Astrocyte (in vitro differentiated cells and primary cell): ENCODE measurements around the gene BTBD16. TPM values are rescaled to one million over a fixed set of nuclear protein-coding genes. Genes with fewer than 3 reads are reported as not detected.

ENCODE experiments used
- DNase-seq: peaks from one replicate; pipeline ENCODE4 v3.0.0-alpha.2; 2010; ENCODE audit warnings: low read depth
- FAIRE-seq: peaks from 2 replicates; lab custom pipeline; 2011; peaks lifted over from hg19 to GRCh38; lab: Jason Lieb, UNC
- H2AFZ ChIP-seq: 2 replicates; pipeline ENCODE4 v1.6.0; 2012; ENCODE audit warnings: low read depth, low read length, inconsistent platforms
- H3K27ac ChIP-seq: 2 replicates; pipeline ENCODE4 v1.5.1; 2011; ENCODE audit warnings: low read depth, low read length, inconsistent platforms
- H3K27me3 ChIP-seq: 2 replicates; pipeline ENCODE4 v1.6.0; 2011; ENCODE audit warnings: low read length, inconsistent platforms; ENCODE audit not compliant: insufficient read depth
- H3K36me3 ChIP-seq: 2 replicates; pipeline ENCODE4 v1.5.1; 2011; ENCODE audit warnings: low read length, inconsistent platforms; ENCODE audit not compliant: insufficient read depth
- H3K4me1 ChIP-seq: 2 replicates; pipeline ENCODE4 v1.5.1; 2011; ENCODE audit warnings: low read length, inconsistent platforms; ENCODE audit not compliant: insufficient read depth
- H3K4me2 ChIP-seq: 2 replicates; pipeline ENCODE4 v1.6.0; 2012; ENCODE audit warnings: low read length, inconsistent platforms
- H3K4me3 ChIP-seq: 2 replicates; pipeline ENCODE4 v1.5.1; 2011; ENCODE audit warnings: low read depth, mild to moderate bottlenecking, low read length, inconsistent platforms; ENCODE audit not compliant: insufficient read depth
- H3K79me2 ChIP-seq: 2 replicates; pipeline ENCODE4 v1.6.0; 2012; ENCODE audit warnings: mild to moderate bottlenecking, low read length, inconsistent platforms; ENCODE audit not compliant: insufficient read depth
- H3K9ac ChIP-seq: 2 replicates; pipeline ENCODE4 v1.6.0; 2012; ENCODE audit warnings: mild to moderate bottlenecking, low read length, inconsistent platforms
- H3K9me3 ChIP-seq: 2 replicates; pipeline ENCODE4 v1.5.1; 2012; ENCODE audit warnings: low read depth, mild to moderate bottlenecking, low read length, inconsistent platforms; ENCODE audit not compliant: insufficient read depth
- H4K20me1 ChIP-seq: 2 replicates; pipeline ENCODE4 v1.6.0; 2012; ENCODE audit warnings: low read length, inconsistent platforms; ENCODE audit not compliant: insufficient read depth
- H3K27ac Mint-ChIP-seq: one replicate; pipeline ENCODE4 v1.8.0; 2021; ENCODE audit warnings: mild to moderate bottlenecking, mixed read lengths; ENCODE audit not compliant: unreplicated experiment
- H3K27me3 Mint-ChIP-seq: one replicate; pipeline ENCODE4 v1.8.0; 2021; ENCODE audit warnings: low read depth, mixed read lengths; ENCODE audit not compliant: unreplicated experiment
- H3K36me3 Mint-ChIP-seq: one replicate; pipeline ENCODE4 v1.8.0; 2021; ENCODE audit warnings: low read depth, mixed read lengths; ENCODE audit not compliant: unreplicated experiment
- H3K4me1 Mint-ChIP-seq: one replicate; pipeline ENCODE4 v1.8.0; 2021; ENCODE audit warnings: low read depth, mixed read lengths; ENCODE audit not compliant: unreplicated experiment
- H3K4me3 Mint-ChIP-seq: one replicate; pipeline ENCODE4 v1.8.0; 2021; ENCODE audit warnings: mild to moderate bottlenecking, moderate library complexity, mixed read lengths; ENCODE audit not compliant: unreplicated experiment
- H3K9me3 Mint-ChIP-seq: one replicate; pipeline ENCODE4 v1.8.0; 2021; ENCODE audit warnings: mild to moderate bottlenecking, mixed read lengths; ENCODE audit not compliant: unreplicated experiment
- CTCF ChIP-seq: IDR thresholded peaks from 2 replicates; pipeline ENCODE4 v1.5.1; 2011; ENCODE audit warnings: low read depth, mild to moderate bottlenecking, inconsistent platforms, low read length, moderate library complexity; ENCODE audit not compliant: insufficient read depth
- EZH2 ChIP-seq: IDR thresholded peaks from 2 replicates; pipeline ENCODE4 v1.6.1; 2012; ENCODE audit warnings: mild to moderate bottlenecking, low read length, inconsistent platforms; ENCODE audit not compliant: insufficient read depth
- total RNA-seq: library from RNA; stranded (reverse); gene quantifications from 2 replicates; pipeline ENCODE4 v1.2.1, GENCODE V29; 2021

Gene BTBD16
- total RNA-seq, 1 donor from 2014 or later: not detected

GRCh38 chr10:122258136-122259074, 12.7 kb upstream of the BTBD16 start:
- Mint-ChIP-seq H3K4me3 (no peak overlapping the region), H3K27ac (peak overlapping the region; percentile 6), H3K9me3 (peaks cover 7% of the 10 kb centered on the region), H3K36me3 (peaks cover 9% of the 10 kb centered on the region), H3K27me3 (no peaks in the 10 kb centered on the region), H3K4me1 (peaks cover 14% of the 10 kb centered on the region)
- Histone ChIP-seq H2AFZ (no peak overlapping the region), H3K4me1 (no peaks in the 10 kb centered on the region), H4K20me1 (no peaks in the 10 kb centered on the region), H3K4me3 (no peak overlapping the region), H3K36me3 (peaks cover 2% of the 10 kb centered on the region), H3K27me3 (no peaks in the 10 kb centered on the region), H3K27ac (no peak overlapping the region), H3K79me2 (no peaks in the 10 kb centered on the region), H3K9me3 (no peaks in the 10 kb centered on the region), H3K4me2 (no peak overlapping the region), H3K9ac (no peak overlapping the region)
- FAIRE-seq (no peak), DNase-seq (peak; percentile 35)
- TF ChIP-seq EZH2 (no peak), CTCF (no peak)

- H3K27me3 ChIP-seq: no peaks in the 10 kb centered on the region
- H3K27ac ChIP-seq: no peak overlapping the region
- no peak overlapping the region for H3K9ac ChIP-seq
- Mint-ChIP-seq H3K27me3 (no peaks in the 10 kb centered on the region), H3K27ac (peak overlapping the region; percentile 6), H3K4me1 (peaks cover 20% of the 10 kb centered on the region), H3K36me3 (peaks cover 9% of the 10 kb centered on the region), H3K4me3 (no peak overlapping the region), H3K9me3 (peaks cover 7% of the 10 kb centered on the region)
- H4K20me1 ChIP-seq: no peaks in the 10 kb centered on the region
- FAIRE-seq: no peak
- H3K9me3 ChIP-seq: no peaks in the 10 kb centered on the region
- peaks cover 2% of the 10 kb centered on the region for H3K36me3 ChIP-seq
- DNase-seq: no peak
- no peak overlapping the region for H3K4me2 ChIP-seq
- no peaks in the 10 kb centered on the region for H3K79me2 ChIP-seq
- no peak overlapping the region for H2AFZ ChIP-seq
- H3K4me3 ChIP-seq: no peak overlapping the region
- TF ChIP-seq EZH2 (no peak), CTCF (no peak)
- peaks cover 4% of the 10 kb centered on the region for H3K4me1 ChIP-seq
Observed at GRCh38 chr10:122259075-122259466, 12.0 kb upstream of the BTBD16 start.

- no peaks in the 10 kb centered on the region for H4K20me1 ChIP-seq
- peaks cover 29% of the 10 kb centered on the region for H3K4me1 Mint-ChIP-seq
Observed at GRCh38 chr10:122261584-122261983, 9.5 kb upstream of the BTBD16 start.

More at GRCh38 chr10:122261584-122261983, 9.5 kb upstream of the BTBD16 start:
- H3K79me2 ChIP-seq: no peaks in the 10 kb centered on the region
- H3K36me3 ChIP-seq: no peaks in the 10 kb centered on the region
- no peak overlapping the region for H3K4me3 ChIP-seq
- H3K27me3 Mint-ChIP-seq: no peaks in the 10 kb centered on the region
- no peaks in the 10 kb centered on the region for H3K9me3 ChIP-seq
- H3K27ac Mint-ChIP-seq: no peak overlapping the region
- no peak overlapping the region for H3K4me3 Mint-ChIP-seq
- H2AFZ ChIP-seq: no peak overlapping the region
- peaks cover 9% of the 10 kb centered on the region for H3K4me1 ChIP-seq
- no peak overlapping the region for H3K9ac ChIP-seq
- no peaks in the 10 kb centered on the region for H3K27me3 ChIP-seq
- H3K27ac ChIP-seq: no peak overlapping the region
- FAIRE-seq (no peak), DNase-seq (no peak)
- TF ChIP-seq CTCF (no peak), EZH2 (no peak)
- H3K4me2 ChIP-seq: no peak overlapping the region
- peaks cover 7% of the 10 kb centered on the region for H3K9me3 Mint-ChIP-seq
- peaks cover 6% of the 10 kb centered on the region for H3K36me3 Mint-ChIP-seq
